Ovary (tissue), 3 donors: Measurements from ENCODE around the gene IQCM.

Experiments used
- CTCF ChIP-seq, 3 donors: fragments of 450-650 bp in 2 of 3; fragments of 200-600 bp in 1 of 3; IDR thresholded peaks; one replicate each; pipeline versions ENCODE4 v1.5.1 to v1.8.0; 2016 to 2022; ENCODE audit warnings: antibody characterized with exemption in 3 of 3, mild to moderate bottlenecking in 1 of 3
- EP300 ChIP-seq: sonication (generic); formaldehyde crosslinking; IDR thresholded peaks from one replicate; pipeline ENCODE4 v1.6.1; 2017; ENCODE audit warnings: antibody characterized with exemption
- POLR2A ChIP-seq: fragments of 450-650 bp; IDR thresholded peaks from one replicate; pipeline ENCODE4 v1.6.1; 2017; ENCODE audit warnings: antibody characterized with exemption, mild to moderate bottlenecking, moderate library complexity
- donor health status: DM: no; HTN: no; CAD: no.

- TF ChIP-seq CTCF (IDR thresholded peaks at IDR 0.05) (no peak), POLR2A (no peak), EP300 (no peak)
Measured at GRCh38 chr4:149765630-149766029, 50.0 kb downstream of the IQCM start.
